B cell (primary cell): ENCODE measurements around the gene FBXW10.
"Not testable (repeated sequence)": the region's sequence is repeated elsewhere in the genome, so short reads cannot be mapped to it uniquely, and the experiment has no call there.

Source experiments
- EZH2 ChIP-seq: IDR thresholded peaks from 2 replicates; pipeline ENCODE4 v1.6.1; 2012; ENCODE audit warnings: borderline replicate concordance, low read depth, mild to moderate bottlenecking, moderate library complexity, low read length; ENCODE audit not compliant: insufficient read depth, poor library complexity, severe bottlenecking
- TF ChIP-seq, protein P1 (sequence below): fragments of 200-600 bp; IDR thresholded peaks from one replicate; pipeline ENCODE4 v1.8.0; 2022; ENCODE audit warnings: antibody characterized with exemption, mild to moderate bottlenecking

DNA sequence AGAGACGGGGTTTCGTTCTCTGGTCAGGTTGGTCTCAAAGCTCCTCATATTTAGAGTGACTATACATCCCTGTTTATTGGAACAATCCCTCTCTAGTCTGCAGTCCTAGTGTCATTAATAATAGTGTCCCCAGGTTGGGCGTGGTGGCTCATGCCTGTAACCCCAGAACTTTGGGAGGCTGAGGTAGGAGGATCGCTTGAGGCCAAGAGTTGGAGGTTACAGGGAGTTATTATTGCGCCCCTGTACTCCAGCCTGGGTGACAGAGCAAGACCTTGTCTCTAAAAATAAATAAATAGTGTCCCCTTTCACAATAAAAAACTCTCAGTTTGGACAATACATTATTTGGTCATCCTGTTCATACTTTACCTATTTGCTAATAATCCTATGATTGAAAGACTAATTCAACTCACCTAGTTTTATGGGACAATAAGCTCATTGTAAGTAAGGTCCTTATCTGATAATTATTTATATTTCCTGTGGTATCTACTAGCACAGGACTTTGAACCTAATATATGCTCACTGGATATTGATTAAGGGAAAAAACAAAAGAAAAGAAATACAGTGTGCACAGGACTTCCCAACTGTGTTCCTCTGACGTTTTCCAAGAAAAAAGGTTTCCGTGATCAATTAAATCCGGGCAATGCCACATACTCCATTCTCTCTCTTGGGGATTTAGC lies 13.7 kb downstream of the FBXW10 start:
- TF ChIP-seq, protein P1, sequence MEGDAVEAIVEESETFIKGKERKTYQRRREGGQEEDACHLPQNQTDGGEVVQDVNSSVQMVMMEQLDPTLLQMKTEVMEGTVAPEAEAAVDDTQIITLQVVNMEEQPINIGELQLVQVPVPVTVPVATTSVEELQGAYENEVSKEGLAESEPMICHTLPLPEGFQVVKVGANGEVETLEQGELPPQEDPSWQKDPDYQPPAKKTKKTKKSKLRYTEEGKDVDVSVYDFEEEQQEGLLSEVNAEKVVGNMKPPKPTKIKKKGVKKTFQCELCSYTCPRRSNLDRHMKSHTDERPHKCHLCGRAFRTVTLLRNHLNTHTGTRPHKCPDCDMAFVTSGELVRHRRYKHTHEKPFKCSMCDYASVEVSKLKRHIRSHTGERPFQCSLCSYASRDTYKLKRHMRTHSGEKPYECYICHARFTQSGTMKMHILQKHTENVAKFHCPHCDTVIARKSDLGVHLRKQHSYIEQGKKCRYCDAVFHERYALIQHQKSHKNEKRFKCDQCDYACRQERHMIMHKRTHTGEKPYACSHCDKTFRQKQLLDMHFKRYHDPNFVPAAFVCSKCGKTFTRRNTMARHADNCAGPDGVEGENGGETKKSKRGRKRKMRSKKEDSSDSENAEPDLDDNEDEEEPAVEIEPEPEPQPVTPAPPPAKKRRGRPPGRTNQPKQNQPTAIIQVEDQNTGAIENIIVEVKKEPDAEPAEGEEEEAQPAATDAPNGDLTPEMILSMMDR = not testable (repeated sequence)
- not testable (repeated sequence) for TF ChIP-seq EZH2
